GM21737 (cell line): ENCODE data around the gene CALM3.

Source experiments
- ATAC-seq: cut with Tn5 transposase; IDR thresholded peaks from one replicate; pipeline ENCODE4 v1.9.1; 2021; ENCODE audit warnings: mild to moderate bottlenecking, moderate library complexity; ENCODE audit not compliant: unreplicated experiment

CALM3 gene

GRCh38 chr19:46599716-46600373 lies 1.3 kb upstream of the CALM3 start:
- no peak for ATAC-seq

DNA sequence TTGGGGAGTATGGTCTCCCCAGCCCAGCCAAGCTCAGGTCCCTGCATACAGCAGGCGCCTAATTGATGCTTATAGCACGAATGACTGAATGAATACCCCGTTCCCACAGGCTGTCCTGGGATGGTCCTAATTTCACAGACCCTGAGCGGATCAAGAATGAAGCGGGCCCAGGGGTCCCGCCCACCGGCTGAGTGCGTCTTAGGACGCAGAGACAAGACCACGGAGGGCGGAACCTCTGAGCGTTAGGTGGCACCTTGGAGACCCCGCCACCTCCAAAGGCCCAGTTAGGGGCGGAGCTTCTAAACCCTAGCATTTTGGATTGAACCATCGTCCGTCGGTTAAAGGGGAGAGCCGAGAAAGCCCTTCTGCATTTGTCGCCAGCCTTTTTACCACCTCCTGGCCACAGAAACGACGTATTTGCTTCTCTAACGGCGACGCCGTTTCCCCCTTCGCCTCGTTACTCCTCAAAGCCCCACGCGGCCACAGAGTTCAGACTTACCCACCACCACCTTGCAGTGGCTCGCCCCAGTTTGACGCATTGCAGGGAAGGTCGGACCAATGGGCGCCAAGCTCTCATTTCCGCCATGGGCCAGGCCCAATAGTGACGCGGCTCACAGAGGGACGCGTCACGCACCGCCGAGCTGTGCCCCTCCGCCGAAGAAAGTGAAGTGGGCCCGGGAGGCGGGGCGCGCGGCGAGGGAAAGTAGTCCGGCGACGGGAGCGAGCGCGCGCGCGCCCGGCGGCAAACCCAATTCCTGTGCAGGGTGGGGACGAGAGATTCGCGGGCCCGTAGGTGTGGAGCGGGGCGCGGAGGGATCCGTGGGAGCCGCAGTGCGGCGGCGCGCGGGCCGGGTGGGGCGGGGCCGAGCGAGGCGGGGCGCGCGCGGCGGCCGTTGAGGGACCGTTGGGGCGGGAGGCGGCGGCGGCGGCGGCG lies 479 bp upstream of the CALM3 start:
- ATAC-seq, result peak; percentile 68

DNA sequence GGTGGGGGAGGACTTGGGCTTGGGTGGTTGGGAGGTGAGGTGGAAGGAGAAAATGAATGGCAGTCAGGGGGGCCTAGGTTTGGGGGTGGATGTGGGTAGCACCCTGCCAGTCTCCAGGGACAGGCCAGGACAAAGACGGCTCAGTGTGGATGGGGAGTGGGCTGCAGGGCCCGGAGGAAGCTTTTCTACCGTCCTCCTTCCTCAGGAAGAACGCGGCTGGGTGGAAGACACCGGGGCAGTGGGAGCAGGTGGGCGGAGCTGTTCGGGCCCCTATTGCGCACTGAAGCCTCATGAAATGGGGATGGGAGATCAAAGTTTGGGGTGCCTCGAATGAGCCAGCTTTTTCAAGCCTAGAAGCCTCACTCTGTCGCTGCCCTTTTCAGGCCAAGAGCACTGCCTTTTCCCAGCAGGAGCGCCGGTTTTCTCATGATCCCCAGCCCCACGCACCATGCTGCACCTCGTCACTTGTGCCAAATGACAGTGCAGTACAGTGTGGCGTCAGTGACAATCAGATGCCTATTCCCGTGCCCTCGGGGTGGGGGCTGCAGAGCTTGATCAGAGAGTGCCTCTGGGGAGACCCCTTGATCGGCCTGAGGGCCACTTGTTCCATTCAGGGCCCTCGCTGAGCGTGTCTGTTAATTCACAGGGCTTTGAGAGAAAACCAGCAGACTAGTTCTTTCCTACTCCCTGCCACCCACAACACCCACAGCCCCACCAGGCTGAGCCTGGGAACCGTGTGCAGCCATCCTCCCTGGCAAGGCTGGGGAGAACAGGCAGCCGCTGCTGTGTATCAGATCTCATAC lies 1.5 kb downstream of the CALM3 start:
- no peak for ATAC-seq

GRCh38 chr19:46603195-46603637 lies 2.1 kb downstream of the CALM3 start:
- ATAC-seq, result no peak

DNA sequence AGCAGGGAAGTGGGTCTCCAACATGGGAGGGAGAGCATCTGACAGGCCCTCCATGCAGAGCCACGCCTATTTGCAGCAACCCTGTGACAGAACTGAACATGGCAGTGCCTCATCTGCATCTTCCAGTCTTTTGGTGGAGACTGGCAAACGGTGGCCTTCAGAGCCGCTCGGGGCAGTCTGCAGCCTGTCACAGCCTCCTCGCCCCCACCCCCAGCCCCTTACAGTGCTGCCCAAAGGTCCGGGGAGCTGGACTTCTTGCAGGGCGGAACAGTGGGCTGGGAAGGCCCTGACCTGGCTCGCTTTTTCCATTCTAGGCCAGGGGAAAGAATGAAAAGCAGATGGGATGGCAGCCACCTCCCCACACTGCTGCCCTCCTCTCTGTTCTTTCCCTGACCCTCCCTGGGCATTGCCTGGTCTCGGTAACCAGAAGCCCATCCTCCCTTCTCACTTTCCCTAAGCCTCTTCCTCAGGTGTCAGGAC lies 2.7 kb downstream of the CALM3 start:
- no peak for ATAC-seq

DNA sequence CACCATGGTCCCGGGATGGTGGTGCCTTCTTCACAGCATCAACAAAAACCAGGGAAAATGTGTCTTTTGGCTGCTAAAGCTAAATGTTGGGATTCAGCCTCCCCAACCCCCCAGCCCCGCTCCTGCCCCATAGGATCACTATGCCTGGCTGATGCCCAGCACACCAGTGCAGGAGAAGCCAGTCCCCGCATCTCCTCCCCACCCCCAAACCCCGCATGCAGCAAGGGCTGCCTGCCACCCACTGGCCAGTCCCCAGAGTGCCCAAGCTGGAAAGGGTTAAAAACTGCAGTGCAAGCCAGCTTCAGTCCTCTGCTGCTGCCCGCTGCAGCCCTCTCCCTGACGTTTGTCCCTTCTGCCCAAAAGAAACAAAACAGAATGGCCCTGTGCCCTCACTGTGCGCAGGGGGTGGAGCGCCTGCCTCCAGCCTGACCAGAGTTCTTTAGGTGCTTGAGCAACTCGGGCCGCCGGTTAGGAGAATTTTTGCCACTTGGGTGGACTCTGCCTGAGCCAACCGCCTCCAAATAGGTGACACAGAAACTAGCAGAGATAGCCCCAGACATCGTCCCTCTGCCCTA lies 3.7 kb downstream of the CALM3 start:
- no peak for ATAC-seq

DNA sequence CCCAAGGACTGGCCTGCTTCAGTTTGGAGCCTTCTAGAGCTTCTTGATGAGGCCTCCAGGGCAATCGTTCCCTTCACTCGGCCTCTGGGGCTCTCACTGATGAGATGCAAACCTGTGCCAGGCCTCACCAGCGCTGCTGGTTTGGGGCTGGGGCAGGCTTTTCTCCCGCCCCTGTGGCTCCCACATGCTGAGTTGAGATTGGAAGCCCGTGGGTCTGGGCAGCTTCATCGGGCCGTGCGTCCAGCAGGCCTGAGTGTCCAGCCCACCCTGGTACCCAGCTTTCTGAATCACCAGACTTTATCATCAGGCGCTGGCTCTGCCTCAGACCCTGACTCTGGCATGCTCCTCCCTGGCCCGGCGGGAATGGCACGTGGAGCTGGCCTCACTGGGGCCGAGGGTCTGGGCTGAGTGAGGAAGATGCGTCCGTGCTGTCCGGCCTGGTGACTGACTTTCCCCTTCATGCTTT lies 4.3 kb downstream of the CALM3 start:
- ATAC-seq, result no peak

DNA sequence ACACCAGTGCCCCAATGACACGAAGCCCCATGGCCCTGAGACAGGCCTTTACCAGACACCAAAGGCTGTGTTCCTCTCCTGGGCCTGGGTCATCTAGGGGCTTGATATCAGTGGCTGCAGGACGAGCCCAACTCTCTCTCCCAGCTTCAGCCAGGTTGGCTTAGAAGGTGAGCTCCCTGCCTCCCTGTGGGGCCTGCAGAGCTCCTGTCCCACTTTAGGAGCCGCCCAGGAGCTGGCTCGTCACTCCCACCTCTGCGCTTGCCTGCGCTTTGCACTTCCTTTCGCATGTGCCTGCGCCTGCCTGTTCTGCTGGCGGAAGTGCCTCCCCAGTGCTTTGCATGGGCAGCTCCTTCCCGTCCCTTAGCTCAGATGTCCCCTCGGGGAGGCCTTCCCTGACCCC lies 4.9 kb downstream of the CALM3 start:
- no peak for ATAC-seq

- ATAC-seq, result no peak
These were observed 5.7 kb downstream of the CALM3 start for GRCh38 chr19:46606681-46607447.

DNA sequence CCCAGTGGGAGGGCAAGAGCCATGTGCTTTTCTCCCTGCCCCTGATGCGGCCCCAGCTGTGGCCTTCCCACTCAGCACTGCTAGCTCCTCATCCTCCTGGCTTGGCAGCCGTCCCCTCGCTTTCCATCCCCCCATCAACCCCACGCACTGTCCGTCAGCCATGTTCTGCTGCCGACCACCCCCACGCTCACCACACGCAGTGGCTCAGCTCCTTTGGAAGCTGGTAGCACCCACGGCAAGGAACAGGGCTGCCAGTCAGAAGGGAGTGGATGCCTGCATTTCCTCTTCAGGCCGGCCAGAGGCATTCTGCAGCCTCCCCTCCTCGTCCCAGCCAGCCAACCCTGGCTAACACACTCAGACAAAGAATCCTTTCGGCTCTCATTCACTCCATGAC lies 6.3 kb downstream of the CALM3 start:
- ATAC-seq, result no peak

- ATAC-seq, result no peak
These were observed 7.0 kb downstream of the CALM3 start for GRCh38 chr19:46608178-46608577.

GRCh38 chr19:46608581-46609345 lies 7.6 kb downstream of the CALM3 start:
- no peak for ATAC-seq

DNA sequence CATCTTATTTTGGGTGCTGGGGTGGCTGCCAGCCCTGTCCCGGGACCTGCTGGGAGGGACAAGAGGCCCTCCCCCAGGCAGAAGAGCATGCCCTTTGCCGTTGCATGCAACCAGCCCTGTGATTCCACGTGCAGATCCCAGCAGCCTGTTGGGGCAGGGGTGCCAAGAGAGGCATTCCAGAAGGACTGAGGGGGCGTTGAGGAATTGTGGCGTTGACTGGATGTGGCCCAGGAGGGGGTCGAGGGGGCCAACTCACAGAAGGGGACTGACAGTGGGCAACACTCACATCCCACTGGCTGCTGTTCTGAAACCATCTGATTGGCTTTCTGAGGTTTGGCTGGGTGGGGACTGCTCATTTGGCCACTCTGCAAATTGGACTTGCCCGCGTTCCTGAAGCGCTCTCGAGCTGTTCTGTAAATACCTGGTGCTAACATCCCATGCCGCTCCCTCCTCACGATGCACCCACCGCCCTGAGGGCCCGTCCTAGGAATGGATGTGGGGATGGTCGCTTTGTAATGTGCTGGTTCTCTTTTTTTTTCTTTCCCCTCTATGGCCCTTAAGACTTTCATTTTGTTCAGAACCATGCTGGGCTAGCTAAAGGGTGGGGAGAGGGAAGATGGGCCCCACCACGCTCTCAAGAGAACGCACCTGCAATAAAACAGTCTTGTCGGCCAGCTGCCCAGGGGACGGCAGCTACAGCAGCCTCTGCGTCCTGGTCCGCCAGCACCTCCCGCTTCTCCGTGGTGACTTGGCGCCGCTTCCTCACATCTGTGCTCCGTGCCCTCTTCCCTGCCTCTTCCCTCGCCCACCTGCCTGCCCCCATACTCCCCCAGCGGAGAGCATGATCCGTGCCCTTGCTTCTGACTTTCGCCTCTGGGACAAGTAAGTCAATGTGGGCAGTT lies 8.6 kb downstream of the CALM3 start:
- no peak for ATAC-seq

GRCh38 chr19:46610413-46610775 lies 9.3 kb downstream of the CALM3 start:
- ATAC-seq, result no peak

DNA sequence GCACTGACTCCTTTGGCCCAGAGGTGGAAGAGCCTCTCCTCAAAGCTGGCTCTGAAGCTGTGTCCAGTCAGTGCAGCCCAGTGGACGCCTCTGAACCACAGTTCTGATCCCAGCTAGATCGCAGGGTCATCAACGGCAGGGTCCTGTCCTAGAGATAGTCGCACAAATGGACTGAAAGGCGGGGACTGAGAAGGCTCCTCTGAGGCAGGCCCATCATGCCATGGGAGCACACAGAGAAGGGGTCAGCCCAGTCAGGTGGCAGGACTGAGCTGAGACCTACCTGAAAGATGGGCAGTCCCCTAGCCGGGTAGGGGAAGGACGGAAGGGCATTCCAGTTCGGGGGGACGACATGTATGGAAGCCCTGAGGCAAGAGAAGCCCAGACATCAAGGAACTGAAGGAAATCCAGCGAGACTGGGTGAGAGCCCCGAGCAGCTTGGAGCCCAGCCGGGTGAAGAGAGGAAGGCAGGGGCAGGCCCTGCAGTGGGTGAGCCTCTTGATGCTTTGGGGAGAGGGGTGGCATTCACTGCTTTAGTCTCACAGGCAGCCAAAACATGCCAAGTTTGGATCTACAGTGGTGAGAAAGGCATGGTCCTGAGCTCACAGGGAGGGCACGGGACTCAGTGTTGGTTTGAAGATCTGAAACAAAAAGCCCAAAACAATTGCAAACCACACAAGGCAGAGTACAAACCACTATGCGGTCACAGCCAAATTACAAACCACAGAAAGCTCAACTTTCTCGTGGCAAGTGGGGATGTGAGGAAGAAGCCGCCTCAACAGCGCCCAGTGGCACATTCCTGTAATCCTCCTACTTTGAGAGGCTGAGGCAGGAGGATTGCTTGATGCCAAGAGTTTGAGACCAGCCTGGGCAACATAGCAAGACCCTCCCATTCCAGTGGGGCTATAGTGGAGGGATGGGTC lies 10.0 kb downstream of the CALM3 start:
- ATAC-seq, result no peak

- no peak for ATAC-seq
These were observed 10.6 kb downstream of the CALM3 start for GRCh38 chr19:46611776-46612175.

GRCh38 chr19:46613525-46613924 lies 12.4 kb downstream of the CALM3 start:
- no peak for ATAC-seq
